ENCODE results near the gene ADGRG4.

The ADGRG4 gene

DNA sequence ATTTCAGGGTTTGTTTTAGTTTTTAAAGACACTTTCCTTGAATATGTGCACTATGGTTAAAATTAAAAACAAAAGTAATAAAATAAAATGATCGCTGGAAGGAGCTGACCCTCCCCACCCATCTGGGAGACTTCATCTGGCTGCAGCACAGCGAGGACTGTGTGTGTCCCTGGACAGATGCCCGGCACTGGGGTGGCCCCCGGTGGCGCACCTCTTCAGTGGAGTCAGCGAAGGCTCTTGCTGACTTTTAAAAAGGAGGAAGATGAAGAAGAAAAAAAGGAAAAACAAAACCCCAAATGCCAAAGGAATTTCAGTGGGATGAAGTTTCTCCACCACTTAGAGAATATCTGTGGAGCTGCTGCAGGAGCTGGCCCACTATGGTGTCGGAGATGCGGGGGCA lies 5.4 kb upstream of the ADGRG4 start:
- DNase-seq = no peak

- no peak for DNase-seq
Observed at GRCh38 chrX:136303041-136303440, 2.3 kb downstream of the ADGRG4 start.

DNA sequence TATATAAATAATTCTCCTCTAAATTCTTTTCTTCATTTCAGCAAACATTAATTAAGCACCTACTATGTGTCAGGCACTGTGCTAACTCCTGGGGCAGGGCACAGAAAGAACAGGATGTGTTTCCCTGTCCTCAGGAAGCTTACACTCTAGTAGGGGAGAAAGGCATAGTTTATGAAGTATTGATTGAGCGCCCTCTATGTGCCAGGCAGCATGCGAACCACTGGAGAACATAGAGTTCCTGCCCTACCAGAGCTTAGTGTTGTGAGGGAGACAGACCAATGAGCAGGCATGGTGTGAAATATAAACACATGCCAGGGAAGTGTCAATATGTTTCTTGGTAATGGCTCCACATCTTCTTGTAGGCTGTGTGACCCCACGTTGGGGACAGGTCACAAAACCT lies 3.7 kb downstream of the ADGRG4 start:
- DNase-seq = no peak

GRCh38 chrX:136306182-136306581 lies 5.4 kb downstream of the ADGRG4 start:
- no peak for DNase-seq

DNA sequence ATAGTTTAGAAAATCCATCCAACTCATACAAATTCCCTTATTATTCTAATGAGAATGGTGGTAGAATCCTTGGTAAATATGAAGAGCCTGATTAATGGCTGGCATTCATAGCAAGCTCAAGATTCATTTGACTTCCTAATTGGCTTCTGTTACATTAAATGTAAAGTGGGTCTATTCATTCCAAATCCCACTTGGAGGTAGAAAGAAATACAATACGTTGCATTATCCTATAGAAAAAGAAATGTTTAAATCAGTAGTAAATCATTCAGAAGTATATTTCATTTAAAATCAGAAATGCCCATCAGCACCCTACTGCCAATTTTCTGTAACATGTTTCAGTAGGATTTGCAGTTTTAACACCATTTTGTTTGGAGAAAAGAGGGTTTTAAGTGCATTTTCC lies 6.7 kb downstream of the ADGRG4 start:
- DNase-seq = no peak

GRCh38 chrX:136310411-136310810 lies 9.6 kb downstream of the ADGRG4 start:
- DNase-seq = no peak

- DNase-seq = no peak
Observed at GRCh38 chrX:136318156-136318555, 17.4 kb downstream of the ADGRG4 start.

- no peak for DNase-seq
Observed at GRCh38 chrX:136318895-136319597, 18.3 kb downstream of the ADGRG4 start.

DNA sequence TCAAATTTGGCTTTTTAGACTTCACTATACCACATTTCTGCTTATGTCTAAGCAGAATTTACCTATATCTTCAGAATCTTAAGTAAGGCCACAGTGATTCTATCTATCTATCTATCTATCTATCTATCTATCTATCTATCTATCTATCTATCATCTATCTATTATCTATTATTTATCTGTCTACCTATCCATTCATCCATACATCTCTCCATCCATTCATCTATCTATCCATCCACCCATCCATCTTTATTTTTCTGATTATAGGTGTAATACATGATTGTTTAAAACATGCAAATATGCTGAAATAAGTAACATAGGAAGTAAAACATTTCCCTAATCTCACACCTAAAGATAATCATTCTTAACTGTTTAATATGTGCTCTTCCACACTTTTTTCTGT lies 18.8 kb downstream of the ADGRG4 start:
- no peak for DNase-seq

DNA sequence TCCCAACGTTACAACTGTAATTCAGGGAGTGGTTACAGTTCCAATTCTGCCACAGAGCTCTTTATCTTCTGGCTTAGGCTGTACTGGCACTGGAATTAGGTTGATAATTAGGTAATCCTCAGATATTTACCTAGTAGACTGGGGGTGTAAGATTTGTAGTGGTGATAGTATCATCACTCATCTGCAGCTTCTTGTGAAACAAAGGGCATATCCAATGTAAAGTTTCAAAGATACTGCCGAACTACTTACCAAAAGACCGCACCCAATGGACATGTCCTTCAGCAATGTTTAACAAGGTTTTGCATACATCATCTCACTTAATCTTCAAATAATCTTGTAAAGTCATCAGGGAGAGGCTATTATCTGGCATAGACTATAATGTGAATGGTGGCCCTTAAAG lies 20.8 kb downstream of the ADGRG4 start:
- DNase-seq = no peak

GRCh38 chrX:136322064-136322463 lies 21.3 kb downstream of the ADGRG4 start:
- no peak for DNase-seq

- DNase-seq = no peak
Observed at GRCh38 chrX:136325377-136325776, 24.6 kb downstream of the ADGRG4 start.

DNA sequence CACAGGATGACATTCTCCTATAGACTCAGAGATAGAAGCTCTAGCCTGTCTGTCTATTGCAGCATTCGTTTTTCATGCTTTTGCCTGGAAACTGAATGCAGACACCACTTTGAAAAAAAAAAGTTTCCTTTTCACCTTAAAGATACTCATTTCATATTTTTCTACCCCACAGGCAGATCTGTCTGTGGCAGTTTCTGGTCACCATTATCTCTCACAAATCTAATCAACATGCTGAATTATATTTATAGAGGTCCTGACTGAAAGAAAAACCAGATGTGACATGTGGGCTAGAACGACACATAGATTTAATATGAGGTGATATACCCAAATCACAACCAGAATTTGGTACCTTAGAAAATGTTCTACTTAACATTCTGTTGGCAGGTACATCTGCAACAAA lies 28.2 kb downstream of the ADGRG4 start:
- DNase-seq = no peak

DNA sequence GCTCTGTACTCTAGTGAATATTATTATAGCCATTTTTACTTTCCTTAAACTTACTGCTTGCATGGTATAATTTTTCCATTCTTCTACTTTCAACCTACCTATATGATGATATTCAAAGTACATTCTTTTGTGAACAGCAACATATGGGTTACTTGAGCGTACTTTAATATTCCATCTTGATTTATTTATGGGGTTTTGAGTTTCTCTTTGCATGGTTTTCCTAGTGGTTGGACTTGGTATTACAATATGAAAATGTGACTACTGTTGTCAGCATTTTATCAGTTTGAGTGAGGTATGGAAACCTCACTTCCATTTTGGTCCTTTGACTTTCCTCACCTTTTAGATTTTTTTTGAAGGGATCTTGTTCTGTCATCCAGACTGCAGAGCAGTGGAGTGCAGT lies 35.9 kb downstream of the ADGRG4 start:
- no peak for DNase-seq

DNA sequence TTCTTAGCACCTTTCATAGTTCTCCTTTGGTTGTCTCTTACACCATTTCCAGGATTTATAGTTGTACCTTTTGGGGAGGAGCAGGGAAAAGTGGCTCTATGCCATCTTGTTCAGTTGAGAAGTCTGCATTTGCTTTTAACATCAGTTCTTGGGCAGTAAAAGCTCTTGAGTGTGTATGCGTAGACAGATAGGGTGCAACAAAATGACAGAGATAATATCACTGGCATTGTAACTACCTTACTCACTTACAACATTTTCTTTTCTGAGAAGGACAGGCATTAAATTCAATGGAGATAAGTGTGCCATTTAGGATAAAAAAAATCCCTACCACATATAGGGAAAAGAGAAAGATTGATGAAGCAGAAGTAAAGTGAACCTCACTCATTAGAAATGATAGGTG lies 38.9 kb downstream of the ADGRG4 start:
- DNase-seq = no peak

- DNase-seq = no peak
Observed at GRCh38 chrX:136344320-136344719, 43.6 kb downstream of the ADGRG4 start.

- DNase-seq = no peak
Observed at GRCh38 chrX:136346506-136346905, 45.7 kb downstream of the ADGRG4 start.

GRCh38 chrX:136347706-136348105 lies 46.9 kb downstream of the ADGRG4 start:
- no peak for DNase-seq

DNA sequence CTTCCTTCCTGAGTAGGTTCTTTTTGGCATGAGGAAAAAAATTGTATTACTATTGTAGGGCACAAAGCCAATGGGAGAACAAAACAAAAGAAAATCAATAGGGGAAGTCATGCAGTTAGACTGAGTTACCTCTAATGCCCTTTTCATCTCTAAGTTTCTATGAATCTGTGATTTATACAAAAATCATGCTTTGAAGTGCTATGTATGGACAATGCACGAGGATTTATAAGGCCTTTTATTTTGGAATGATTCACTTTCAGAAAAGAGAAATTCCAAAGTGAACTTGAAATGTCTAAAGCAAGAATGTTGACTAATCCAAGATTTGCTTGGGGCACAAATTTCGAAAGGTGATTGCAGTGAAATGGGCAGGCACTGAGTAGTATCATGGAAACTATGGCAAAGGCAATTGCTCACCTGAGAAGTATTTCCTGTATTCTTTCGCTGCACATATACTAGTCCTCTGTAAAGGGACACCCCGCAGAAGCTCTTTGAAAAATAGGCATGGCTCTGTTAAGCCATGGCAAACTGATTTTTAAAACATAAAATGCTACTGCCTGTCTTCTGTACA lies 52.8 kb downstream of the ADGRG4 start:
- DNase-seq = no peak

DNA sequence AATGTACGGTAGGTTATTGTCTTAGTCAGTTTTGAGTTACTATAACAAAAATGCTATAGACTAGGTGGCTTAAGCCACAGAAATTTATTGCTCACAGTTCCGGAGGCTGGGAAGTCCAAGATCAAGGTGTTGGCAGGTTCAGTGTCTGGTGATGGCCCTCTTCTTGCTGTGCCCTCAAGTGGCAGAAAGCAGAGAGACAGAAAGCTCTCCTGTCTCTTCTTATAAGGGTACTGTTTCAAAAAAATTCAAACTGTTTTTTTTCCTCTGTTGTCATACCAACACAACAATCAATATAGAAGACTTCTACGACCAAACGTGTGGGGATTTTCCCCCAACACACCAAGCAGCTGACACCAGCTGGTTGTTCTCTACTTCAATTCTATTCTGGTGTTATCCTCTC lies 53.4 kb downstream of the ADGRG4 start:
- no peak for DNase-seq

DNA sequence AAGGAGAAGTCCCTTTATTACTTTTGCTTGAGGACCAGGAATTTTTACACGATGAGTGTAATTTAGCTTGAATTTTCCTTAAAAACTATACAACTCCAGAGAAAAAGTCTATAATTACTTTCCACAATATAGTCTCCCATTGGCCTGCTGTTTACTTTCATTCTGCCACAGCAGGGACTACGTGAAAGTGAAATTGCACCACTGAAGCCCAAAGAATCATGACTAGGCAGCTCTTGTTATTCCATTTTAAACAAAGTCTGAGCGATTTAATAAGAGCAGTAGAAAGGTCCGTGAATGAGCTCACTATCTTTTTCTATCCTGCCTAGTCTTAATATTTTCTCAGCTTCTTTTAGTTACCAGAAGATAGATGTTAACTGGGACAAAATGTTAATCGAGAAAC lies 68.6 kb downstream of the ADGRG4 start:
- no peak for DNase-seq

GRCh38 chrX:136376713-136377112 lies 76.0 kb downstream of the ADGRG4 start:
- no peak for DNase-seq

DNA sequence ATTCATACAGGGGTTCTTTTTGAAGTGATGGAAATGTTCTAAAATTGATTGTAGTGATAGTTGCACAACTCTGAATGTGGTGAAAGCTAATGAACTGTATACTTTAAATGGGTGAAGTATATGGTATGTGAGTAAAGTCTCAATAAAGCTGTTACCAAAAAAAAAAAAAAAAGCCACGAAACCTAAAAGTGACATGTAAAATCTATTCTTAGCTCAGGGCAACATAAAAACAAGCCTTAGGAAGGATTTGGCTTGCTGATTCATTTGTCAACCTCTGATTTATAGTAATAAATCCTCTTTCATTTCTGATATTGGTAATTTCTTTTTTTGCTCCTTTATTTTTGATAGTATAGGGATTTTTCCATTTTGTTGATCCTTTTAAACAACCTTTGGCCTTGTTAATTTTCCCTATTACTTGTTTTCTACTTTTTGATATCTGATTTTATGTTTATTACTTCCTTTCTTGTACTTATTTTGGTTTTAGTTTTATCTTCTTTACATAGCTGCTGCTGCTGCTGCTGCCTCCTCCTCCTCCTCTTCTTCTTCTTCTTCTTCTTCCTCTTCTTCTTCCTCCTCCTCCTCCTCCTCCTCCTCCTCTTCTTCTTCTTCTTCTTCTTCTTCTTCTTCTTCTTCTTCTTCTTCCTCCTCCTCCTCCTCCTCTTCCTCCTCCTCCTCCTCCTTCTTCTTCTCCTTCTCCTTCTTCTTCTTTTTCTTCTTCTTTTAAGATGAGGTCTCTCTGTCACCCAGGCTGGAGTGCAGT lies 79.4 kb downstream of the ADGRG4 start:
- DNase-seq = no peak

DNA sequence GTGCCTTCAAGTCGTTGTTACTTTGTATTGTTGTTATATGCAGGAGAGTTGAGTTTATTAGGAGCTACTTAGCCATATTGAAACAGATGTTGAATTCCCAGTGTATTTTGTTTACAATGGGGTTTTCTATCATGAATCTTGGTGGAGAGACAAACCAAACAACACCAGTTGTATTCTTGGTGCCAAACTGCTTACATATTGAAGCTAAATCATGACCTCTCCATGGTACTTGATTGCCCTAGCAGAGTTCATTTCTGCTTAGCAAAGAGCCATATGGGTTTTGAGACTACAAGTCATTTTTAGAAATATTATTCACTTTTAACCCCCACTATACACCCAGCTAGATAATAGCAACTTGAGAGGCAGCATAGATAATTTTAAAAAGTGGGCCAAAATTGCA lies 85.4 kb downstream of the ADGRG4 start:
- DNase-seq = no peak
